Measurements from ENCODE around the gene GALNT16.

Gene GALNT16

GRCh38 chr14:69358966-69359365, 99.0 kb downstream of the GALNT16 start:
- TF ChIP-seq, protein P1, sequence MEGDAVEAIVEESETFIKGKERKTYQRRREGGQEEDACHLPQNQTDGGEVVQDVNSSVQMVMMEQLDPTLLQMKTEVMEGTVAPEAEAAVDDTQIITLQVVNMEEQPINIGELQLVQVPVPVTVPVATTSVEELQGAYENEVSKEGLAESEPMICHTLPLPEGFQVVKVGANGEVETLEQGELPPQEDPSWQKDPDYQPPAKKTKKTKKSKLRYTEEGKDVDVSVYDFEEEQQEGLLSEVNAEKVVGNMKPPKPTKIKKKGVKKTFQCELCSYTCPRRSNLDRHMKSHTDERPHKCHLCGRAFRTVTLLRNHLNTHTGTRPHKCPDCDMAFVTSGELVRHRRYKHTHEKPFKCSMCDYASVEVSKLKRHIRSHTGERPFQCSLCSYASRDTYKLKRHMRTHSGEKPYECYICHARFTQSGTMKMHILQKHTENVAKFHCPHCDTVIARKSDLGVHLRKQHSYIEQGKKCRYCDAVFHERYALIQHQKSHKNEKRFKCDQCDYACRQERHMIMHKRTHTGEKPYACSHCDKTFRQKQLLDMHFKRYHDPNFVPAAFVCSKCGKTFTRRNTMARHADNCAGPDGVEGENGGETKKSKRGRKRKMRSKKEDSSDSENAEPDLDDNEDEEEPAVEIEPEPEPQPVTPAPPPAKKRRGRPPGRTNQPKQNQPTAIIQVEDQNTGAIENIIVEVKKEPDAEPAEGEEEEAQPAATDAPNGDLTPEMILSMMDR (IDR thresholded peaks at IDR 0.05; ENCODE audit: insufficient read depth, low read depth, low read length, missing control alignments): no peak
- DNase-seq (ENCODE audit: low read depth): no peak
- no peak overlapping the region for H3K4me3 ChIP-seq (ENCODE audit: low read depth, low read length)

GRCh38 chr14:69360438-69361108, 100.6 kb downstream of the GALNT16 start:
- peak; percentile 53 for DNase-seq (ENCODE audit: low read depth)
- TF ChIP-seq, protein P1 (IDR thresholded peaks at IDR 0.05; ENCODE audit: insufficient read depth, low read depth, low read length, missing control alignments): no peak
- no peak overlapping the region for H3K4me3 ChIP-seq (ENCODE audit: low read depth, low read length)

- H3K4me3 ChIP-seq (ENCODE audit: low read depth, low read length): no peak overlapping the region
- TF ChIP-seq, protein P1 (IDR thresholded peaks at IDR 0.05; ENCODE audit: insufficient read depth, low read depth, low read length, missing control alignments): no peak
- DNase-seq (ENCODE audit: low read depth): no peak
Measured at GRCh38 chr14:69363055-69363454, 103.1 kb downstream of the GALNT16 start.

- no peak overlapping the region for H3K4me3 ChIP-seq (ENCODE audit: low read depth, low read length)
- TF ChIP-seq, protein P1 (IDR thresholded peaks at IDR 0.05; ENCODE audit: insufficient read depth, low read depth, low read length, missing control alignments): no peak
- no peak for DNase-seq (ENCODE audit: low read depth)
Measured at GRCh38 chr14:69363964-69364363, 104.0 kb downstream of the GALNT16 start.

GRCh38 chr14:69364378-69364777, 104.4 kb downstream of the GALNT16 start:
- TF ChIP-seq, protein P1 (IDR thresholded peaks at IDR 0.05; ENCODE audit: insufficient read depth, low read depth, low read length, missing control alignments): no peak
- no peak for DNase-seq (ENCODE audit: low read depth)
- H3K4me3 ChIP-seq (ENCODE audit: low read depth, low read length): no peak overlapping the region

- TF ChIP-seq, protein P1 (IDR thresholded peaks at IDR 0.05; ENCODE audit: insufficient read depth, low read depth, low read length, missing control alignments): no peak
- DNase-seq (ENCODE audit: low read depth): no peak
Measured at GRCh38 chr14:69366069-69366468, 106.1 kb downstream of the GALNT16 start.

DNA sequence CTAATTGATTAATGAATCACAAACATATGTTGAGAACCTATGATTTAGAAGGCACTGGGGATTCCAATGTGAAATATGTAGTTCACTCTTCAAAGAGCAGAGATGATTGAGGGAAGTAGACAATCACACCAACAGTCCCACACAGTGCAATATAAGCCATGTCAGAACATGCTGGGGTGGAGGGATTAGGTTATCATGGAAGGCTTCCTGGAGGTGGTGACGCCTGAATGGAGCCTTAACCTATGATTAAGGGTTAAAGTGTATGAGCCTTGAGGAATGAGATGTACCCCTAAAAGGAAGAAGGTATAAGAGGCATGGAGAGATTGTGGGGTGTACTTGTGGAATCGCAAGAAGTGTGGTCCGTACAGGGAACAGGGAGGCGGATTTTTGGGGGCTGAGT, 106.8 kb downstream of the GALNT16 start:
- TF ChIP-seq, protein P1 (IDR thresholded peaks at IDR 0.05; ENCODE audit: insufficient read depth, low read depth, low read length, missing control alignments): no peak
- H3K4me3 ChIP-seq (ENCODE audit: low read depth, low read length): no peak overlapping the region
- DNase-seq (ENCODE audit: low read depth): no peak

More at GRCh38 chr14:69366069-69366468, 106.1 kb downstream of the GALNT16 start:
- no peak overlapping the region for H3K4me3 ChIP-seq (ENCODE audit: low read depth, low read length)

All from GM12865 (cell line).